IMR-90 (cell line): ENCODE data around the gene HDAC8. TPM values are rescaled to one million over a fixed set of nuclear protein-coding genes. Genes with fewer than 3 reads are reported as not detected.
A peak's percentile ranks its signal among the peaks of the same experiment; 100 is the strongest.

Experiments
- ATAC-seq: fragments of 200-7000 bp; cut with Tn5 transposase; 2 replicates; pipeline ENCODE4 v1.9.1; 2020; ENCODE audit warnings: low read depth, mild to moderate bottlenecking, moderate library complexity
- BruUV-seq: library from RNA; stranded (reverse); fragments of 400-500 nt; replicated peaks from 2 replicates; lab custom pipeline; 2021; lab: Mats Ljungman, UMichigan
- CTCF ChIA-PET: fragments of 300-600 bp; formaldehyde crosslinking; extraction: SDS; loops from one replicate; lab custom pipeline; 2021; ENCODE audit warnings: antibody characterized with exemption; lab: Yijun Ruan, JAX
- POLR2A ChIA-PET: fragments of 300-600 bp; sonication (Branson Sonifier 250); formaldehyde crosslinking; loops from one replicate; lab custom pipeline; 2022; ENCODE audit warnings: antibody characterized with exemption; ENCODE audit not compliant: unreplicated experiment; lab: Charles Lee
- DNase-seq: peaks from one replicate; pipeline ENCODE4 v3.0.0; 2013
- H2AFZ ChIP-seq: replicated peaks from 2 replicates; pipeline ENCODE3; 2013; ENCODE audit warnings: low read length, mild to moderate bottlenecking; ENCODE audit not compliant: poor library complexity
- H2AK5ac ChIP-seq: 2 replicates; pipeline ENCODE4 v1.6.1; 2013; ENCODE audit warnings: low read depth, low read length, inconsistent platforms
- H2AK9ac ChIP-seq: replicated peaks from 2 replicates; pipeline ENCODE3; 2013; ENCODE audit warnings: mild to moderate bottlenecking, low read depth, low read length, moderate library complexity; ENCODE audit not compliant: poor library complexity
- H2BK120ac ChIP-seq: 2 replicates; pipeline ENCODE4 v1.6.1; 2013; ENCODE audit warnings: low read depth, low read length, inconsistent platforms
- H2BK15ac ChIP-seq: 3 replicates; pipeline ENCODE4 v1.6.1; 2013; ENCODE audit warnings: low read depth, low read length, inconsistent platforms
- H2BK20ac ChIP-seq: 2 replicates; pipeline ENCODE4 v1.6.1; 2013; ENCODE audit warnings: low read depth, mild to moderate bottlenecking, inconsistent platforms, low read length, moderate library complexity
- H2BK5ac ChIP-seq: 2 replicates; pipeline ENCODE4 v1.6.1; 2013; ENCODE audit warnings: mild to moderate bottlenecking, low read depth, low read length, inconsistent platforms; ENCODE audit not compliant: poor library complexity, severe bottlenecking
- H3K14ac ChIP-seq: replicated peaks from 2 replicates; pipeline ENCODE4 v1.6.1; 2013; ENCODE audit warnings: low read depth, low read length, inconsistent platforms
- H3K18ac ChIP-seq: 2 replicates; pipeline ENCODE4 v1.6.1; 2013; ENCODE audit warnings: low read depth, low read length, control low read depth
- H3K23ac ChIP-seq: 2 replicates; pipeline ENCODE4 v1.6.1; 2013; ENCODE audit warnings: low read depth, low read length, inconsistent platforms
- H3K27ac ChIP-seq: 2 replicates; pipeline ENCODE4 v1.5.1; 2013; ENCODE audit warnings: mild to moderate bottlenecking, control low read depth, low read length; ENCODE audit not compliant: insufficient read depth
- H3K27me3 ChIP-seq: 2 replicates; pipeline ENCODE4 v1.6.1; 2013; ENCODE audit warnings: low read length; ENCODE audit not compliant: control insufficient read depth, insufficient read depth
- H3K36me3 ChIP-seq: 2 replicates; pipeline ENCODE4 v1.6.1; 2013; ENCODE audit warnings: low read length, mixed read lengths; ENCODE audit not compliant: control insufficient read depth, insufficient read depth
- H3K4ac ChIP-seq: 2 replicates; pipeline ENCODE4 v1.6.1; 2013; ENCODE audit warnings: low read depth, low read length, inconsistent platforms
- H3K4me1 ChIP-seq: 2 replicates; pipeline ENCODE4 v1.6.1; 2013; ENCODE audit warnings: low read length, mixed read lengths; ENCODE audit not compliant: control insufficient read depth, insufficient read depth
- H3K4me2 ChIP-seq: 2 replicates; pipeline ENCODE4 v1.6.1; 2013; ENCODE audit warnings: low read depth, mild to moderate bottlenecking, control low read depth, low read length, moderate library complexity
- H3K4me3 ChIP-seq: 2 replicates; pipeline ENCODE4 v1.5.1; 2013; ENCODE audit warnings: low read depth, mild to moderate bottlenecking, control low read depth, low read length, moderate library complexity; ENCODE audit not compliant: insufficient read depth
- H3K56ac ChIP-seq: 2 replicates; pipeline ENCODE4 v1.6.1; 2013; ENCODE audit warnings: low read length, inconsistent platforms; ENCODE audit not compliant: insufficient read depth; ENCODE audit errors: extremely low read depth
- H3K79me1 ChIP-seq, 2 experiments: 2 replicates each; pipeline ENCODE4 v1.6.1; 2013; ENCODE audit warnings: low read length in 2 of 2, inconsistent platforms in 1 of 2, low read depth in 1 of 2
- H3K9ac ChIP-seq: 2 replicates; pipeline ENCODE4 v1.6.1; 2013; ENCODE audit warnings: low read depth, low read length, control low read depth
- H3K9me1 ChIP-seq: 2 replicates; pipeline ENCODE4 v1.6.1; 2013; ENCODE audit warnings: low read length, inconsistent platforms; ENCODE audit not compliant: insufficient read depth
- H3K9me3 ChIP-seq: 2 replicates; pipeline ENCODE4 v1.6.1; 2013; ENCODE audit warnings: low read length; ENCODE audit not compliant: control insufficient read depth, insufficient read depth
- H4K20me1 ChIP-seq: 2 replicates; pipeline ENCODE4 v1.6.1; 2013; ENCODE audit warnings: low read length, inconsistent platforms; ENCODE audit not compliant: insufficient read depth
- H4K5ac ChIP-seq: 2 replicates; pipeline ENCODE4 v1.6.1; 2013; ENCODE audit warnings: mild to moderate bottlenecking, low read depth, low read length, control low read depth
- H4K8ac ChIP-seq, 2 experiments: 2 replicates each; pipeline ENCODE4 v1.6.1; 2013; ENCODE audit warnings: low read depth in 2 of 2, low read length in 2 of 2, control low read depth in 1 of 2, inconsistent platforms in 1 of 2
- H4K91ac ChIP-seq: 2 replicates; pipeline ENCODE4 v1.6.1; 2013; ENCODE audit warnings: low read depth, low read length, inconsistent platforms; ENCODE audit not compliant: insufficient read depth
- CEBPB ChIP-seq: IDR thresholded peaks from 2 replicates; pipeline ENCODE4 v1.6.1; 2012; ENCODE audit warnings: low read depth, low read length, improper control_type of control experiment
- FOS ChIP-seq: fragments of 150-350 bp; IDR thresholded peaks from 2 replicates; pipeline ENCODE4 v1.6.1; 2016; ENCODE audit warnings: low read depth, low read length
- WGBS, 2 experiments: methylation state at CpG; one replicate each; pipeline versions ENCODE4 v1.1.5 to v1.1.7; 2013; ENCODE audit warnings: missing lambda C conversion rate in 2 of 2; ENCODE audit not compliant: insufficient read length in 1 of 2; ENCODE audit errors: extremely low coverage in 2 of 2; 5-methylcytosine and 5-hydroxymethylcytosine counted together
- dilution Hi-C: fragments of 300-500 bp; cut with HindIII; formaldehyde crosslinking; loops from one replicate; pipeline ENCODE4 v1.14.3; 2018; ENCODE audit warnings: low sequenced_read_pairs; ENCODE audit not compliant: unreplicated experiment
- in situ Hi-C: fragments of 300-500 bp; cut with MboI; formaldehyde crosslinking; loops from 3 replicates; pipeline ENCODE4 v1.14.3; 2019; ENCODE audit warnings: low sequenced_read_pairs, inconsistent platforms, mixed read lengths
- intact Hi-C: fragments of 100-400 bp; cut with micrococcal nuclease; formaldehyde crosslinking; loops from 2 replicates; pipeline ENCODE4 v1.10.0; 2022
- polyA plus RNA-seq, 3 experiments: library from polyadenylated mRNA; depleted of rRNA; stranded (reverse); fragments of >200 nt; gene quantifications; 2 replicates each; pipeline ENCODE4 v1.2.3, GENCODE V29; 2012; ENCODE audit warnings: low replicate concordance in 1 of 3
- total RNA-seq: library from RNA; depleted of rRNA; stranded (reverse); fragments of >200 nt; gene quantifications from 2 replicates; pipeline ENCODE4 v1.2.3, GENCODE V29; 2012
- TF ChIP-seq, protein P1 (sequence below): fragments of 150-350 bp; IDR thresholded peaks from 2 replicates; pipeline ENCODE4 v1.6.1; 2017; ENCODE audit warnings: mild to moderate bottlenecking, antibody characterized with exemption, low read length, low read depth

The HDAC8 gene
- total and polyA plus RNA-seq, 2 of the 4 experiments (the other 2 are of a cell fraction), result 16.1 to 28.5 TPM

DNA sequence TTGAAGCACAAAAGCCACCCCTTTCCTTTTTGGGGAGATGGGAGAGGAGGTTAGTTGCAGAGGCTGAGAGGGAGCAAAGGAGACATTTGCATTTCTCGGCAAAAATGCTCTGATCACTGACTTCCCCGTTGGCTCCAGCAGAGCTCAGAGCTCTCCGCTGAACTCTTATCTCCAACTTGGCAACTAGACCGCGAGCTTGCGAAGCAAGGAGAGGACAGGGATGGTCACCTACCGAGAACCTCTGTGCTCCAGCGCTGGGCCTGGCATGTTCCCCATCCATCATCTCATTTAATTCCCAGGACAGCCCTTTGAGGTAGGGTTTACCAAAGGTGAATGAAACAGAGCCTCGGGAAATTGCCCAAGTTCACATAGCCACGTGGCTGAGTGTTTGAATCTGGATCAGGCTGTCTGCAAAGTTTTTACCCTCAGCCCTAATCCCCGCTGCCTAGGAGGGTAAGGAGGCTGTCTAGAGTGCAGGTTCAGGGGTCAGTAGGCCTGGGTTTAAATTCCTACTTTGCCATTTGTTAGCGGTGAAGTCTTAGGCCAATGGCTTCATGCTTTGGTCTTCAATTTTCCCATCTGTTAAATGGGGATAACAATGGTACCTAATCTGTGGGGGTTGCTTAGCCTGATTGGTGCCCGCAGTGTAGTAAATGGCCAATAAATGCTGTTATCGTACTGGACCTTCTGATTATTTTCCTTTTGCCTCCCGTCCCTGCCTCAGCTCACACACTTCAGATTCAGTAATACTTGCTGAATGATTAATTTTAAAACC lies 263.2 kb downstream of the HDAC8 start:
- dilution Hi-C loops, result no loop called here
- H3K4me3 ChIP-seq, result peak overlapping the region; percentile 6; the same call in 1 of the 2 replicates
- no peak overlapping the region for H4K91ac ChIP-seq
- TF ChIP-seq CEBPB (no peak), FOS (no peak)
- TF ChIP-seq, protein P1, sequence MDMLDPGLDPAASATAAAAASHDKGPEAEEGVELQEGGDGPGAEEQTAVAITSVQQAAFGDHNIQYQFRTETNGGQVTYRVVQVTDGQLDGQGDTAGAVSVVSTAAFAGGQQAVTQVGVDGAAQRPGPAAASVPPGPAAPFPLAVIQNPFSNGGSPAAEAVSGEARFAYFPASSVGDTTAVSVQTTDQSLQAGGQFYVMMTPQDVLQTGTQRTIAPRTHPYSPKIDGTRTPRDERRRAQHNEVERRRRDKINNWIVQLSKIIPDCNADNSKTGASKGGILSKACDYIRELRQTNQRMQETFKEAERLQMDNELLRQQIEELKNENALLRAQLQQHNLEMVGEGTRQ, result no peak
- H3K56ac ChIP-seq, result no peak overlapping the region
- no peak overlapping the region for H3K23ac ChIP-seq
- DNase-seq, result no peak
- no peak overlapping the region for H3K18ac ChIP-seq
- H4K8ac ChIP-seq, result no peak overlapping the region; a peak in 1 of 4 replicates
- CTCF ChIA-PET, result no interaction called here
- peaks cover 4% of the 10 kb centered on the region; the same call in 1 of the 2 replicates for H3K4me1 ChIP-seq
- H3K79me1 ChIP-seq, result no peaks in the 10 kb centered on the region
- H3K36me3 ChIP-seq, result no peaks in the 10 kb centered on the region
- no peak overlapping the region for H3K4ac ChIP-seq
- H2AK9ac ChIP-seq, result no peak overlapping the region
- H4K5ac ChIP-seq, result no peak overlapping the region
- H3K14ac ChIP-seq, result no peak overlapping the region
- no peak overlapping the region for H3K27ac ChIP-seq
- no peaks in the 10 kb centered on the region; the same call in none of the 2 replicates for H4K20me1 ChIP-seq
- no peak overlapping the region for H2BK20ac ChIP-seq
- POLR2A ChIA-PET, result no interaction called here
- H2AFZ ChIP-seq, result peak overlapping the region; percentile 78
- no peaks in the 10 kb centered on the region for H3K9me1 ChIP-seq
- no peak overlapping the region for H2AK5ac ChIP-seq
- peaks cover 71% of the 10 kb centered on the region for H3K27me3 ChIP-seq
- no peak for ATAC-seq
- H3K4me2 ChIP-seq, result peak overlapping the region; percentile 76
- no peaks in the 10 kb centered on the region for H3K9me3 ChIP-seq
- H3K9ac ChIP-seq, result no peak overlapping the region
- H2BK5ac ChIP-seq, result no peak overlapping the region
- BruUV-seq, result no TSS peak
- WGBS, 2 experiments, result no CpG with 5 or more reads among the region's 15 CpGs
- intact Hi-C loops, result loop anchor here (5.0 kb wide), 1 partner anchor 233 kb away; no protein-coding TSS in a partner anchor
- H2BK15ac ChIP-seq, result no peak overlapping the region
- H2BK120ac ChIP-seq, result no peak overlapping the region
- in situ Hi-C loops, result no loop called here
